Measurements from ENCODE around the gene PROSER3. TPM values are rescaled to one million over a fixed set of nuclear protein-coding genes. Genes with fewer than 3 reads are reported as not detected.

PROSER3 gene
- total and polyA plus RNA-seq, 9 of the 15 experiments (the other 6 are each of a cell fraction or from before 2014, with no cell fraction given), result 1.0 to 39.5 (median 5.1) TPM

- TF ChIP-seq, protein P1, sequence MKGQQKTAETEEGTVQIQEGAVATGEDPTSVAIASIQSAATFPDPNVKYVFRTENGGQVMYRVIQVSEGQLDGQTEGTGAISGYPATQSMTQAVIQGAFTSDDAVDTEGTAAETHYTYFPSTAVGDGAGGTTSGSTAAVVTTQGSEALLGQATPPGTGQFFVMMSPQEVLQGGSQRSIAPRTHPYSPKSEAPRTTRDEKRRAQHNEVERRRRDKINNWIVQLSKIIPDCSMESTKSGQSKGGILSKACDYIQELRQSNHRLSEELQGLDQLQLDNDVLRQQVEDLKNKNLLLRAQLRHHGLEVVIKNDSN (CRISPR knock-in tag; IDR thresholded peaks at IDR 0.05), result no peak
- TF ChIP-seq ZNF217 (CRISPR knock-in tag; IDR thresholded peaks at IDR 0.05), result no peak
- TF ChIP-seq GATAD2A (IDR thresholded peaks at IDR 0.05), result no peak
- TF ChIP-seq E4F1 (CRISPR knock-in tag; IDR thresholded peaks at IDR 0.05; ENCODE audit: borderline replicate concordance), result no peak
- peak; percentile 88 for TF ChIP-seq VEZF1 (CRISPR knock-in tag; IDR thresholded peaks at IDR 0.05)
- TF ChIP-seq EWSR1 (IDR thresholded peaks at IDR 0.05; ENCODE audit: borderline replicate concordance, low read depth, partially characterized antibody), result no peak
- no peak for TF ChIP-seq ILK (tag; IDR thresholded peaks at IDR 0.05; ENCODE audit: borderline replicate concordance, low read depth)
- no peak for TF ChIP-seq FOXA1 (IDR thresholded peaks at IDR 0.05; ENCODE audit: borderline replicate concordance)
- no peak for TF ChIP-seq L3MBTL2 (IDR thresholded peaks at IDR 0.05)
- TF ChIP-seq DDX20 (tag; IDR thresholded peaks at IDR 0.05; ENCODE audit: low read depth), result no peak
- peak; percentile 92 for TF ChIP-seq ZBTB40 (IDR thresholded peaks at IDR 0.05)
- no peak for TF ChIP-seq ZBTB40 (CRISPR knock-in tag; IDR thresholded peaks at IDR 0.05)
- no peak for TF ChIP-seq MEF2A (IDR thresholded peaks at IDR 0.05; ENCODE audit: control insufficient read depth, low read depth, low read length)
These were observed 12.5 kb upstream of the PROSER3 start, which contains the start of the genes PSENEN and U2AF1L4 (continued) for GRCh38 chr19:35745328-35746086.

Measured in K562 (cell line).